ENCODE measurements around the gene CCDC28B.

DNA sequence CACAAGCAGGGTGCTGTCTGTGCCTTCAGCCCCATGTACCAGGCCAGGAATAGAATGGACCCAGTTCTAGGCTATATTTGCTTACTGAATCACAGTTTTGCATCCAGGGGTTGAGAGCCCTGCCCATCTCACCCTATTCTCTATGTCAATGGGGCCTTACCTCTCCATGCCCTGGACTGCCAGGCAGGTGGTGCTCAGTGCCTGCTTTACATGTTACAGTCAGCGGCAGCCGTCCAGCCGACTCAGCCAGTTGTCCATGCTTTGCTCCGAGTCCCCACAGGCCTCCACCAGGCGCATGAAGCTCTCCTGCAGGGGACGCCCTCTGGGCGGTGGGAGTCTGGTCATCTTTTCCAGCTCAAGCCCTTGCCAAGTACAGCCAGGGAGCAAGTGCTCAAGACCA, 34.4 kb downstream of the CCDC28B start:
- TF ChIP-seq, protein P1, sequence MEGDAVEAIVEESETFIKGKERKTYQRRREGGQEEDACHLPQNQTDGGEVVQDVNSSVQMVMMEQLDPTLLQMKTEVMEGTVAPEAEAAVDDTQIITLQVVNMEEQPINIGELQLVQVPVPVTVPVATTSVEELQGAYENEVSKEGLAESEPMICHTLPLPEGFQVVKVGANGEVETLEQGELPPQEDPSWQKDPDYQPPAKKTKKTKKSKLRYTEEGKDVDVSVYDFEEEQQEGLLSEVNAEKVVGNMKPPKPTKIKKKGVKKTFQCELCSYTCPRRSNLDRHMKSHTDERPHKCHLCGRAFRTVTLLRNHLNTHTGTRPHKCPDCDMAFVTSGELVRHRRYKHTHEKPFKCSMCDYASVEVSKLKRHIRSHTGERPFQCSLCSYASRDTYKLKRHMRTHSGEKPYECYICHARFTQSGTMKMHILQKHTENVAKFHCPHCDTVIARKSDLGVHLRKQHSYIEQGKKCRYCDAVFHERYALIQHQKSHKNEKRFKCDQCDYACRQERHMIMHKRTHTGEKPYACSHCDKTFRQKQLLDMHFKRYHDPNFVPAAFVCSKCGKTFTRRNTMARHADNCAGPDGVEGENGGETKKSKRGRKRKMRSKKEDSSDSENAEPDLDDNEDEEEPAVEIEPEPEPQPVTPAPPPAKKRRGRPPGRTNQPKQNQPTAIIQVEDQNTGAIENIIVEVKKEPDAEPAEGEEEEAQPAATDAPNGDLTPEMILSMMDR (IDR thresholded peaks at IDR 0.05): no peak
- TF ChIP-seq POLR2A (IDR thresholded peaks at IDR 0.05): no peak
